Esophagus muscularis mucosa (tissue), 3 donors: Measurements from ENCODE around the gene ERBB4.

Experiments
- CTCF ChIP-seq, 3 experiments: fragments of 200-600 bp in 2 of 3; fragments of 450-650 bp in 1 of 3; sonication (generic) in 2 of 3; IDR thresholded peaks; one replicate each; pipeline ENCODE4 v1.5.1; 2017 to 2019; ENCODE audit warnings: antibody characterized with exemption in 3 of 3, mild to moderate bottlenecking in 2 of 3, moderate library complexity in 1 of 3
- POLR2A ChIP-seq: fragments of 450-650 bp; IDR thresholded peaks from one replicate; pipeline ENCODE4 v1.6.1; 2017; ENCODE audit warnings: antibody characterized with exemption, moderate library complexity, mild to moderate bottlenecking, low read depth
- POLR2AphosphoS5 ChIP-seq, 2 donors: sonication (generic); formaldehyde crosslinking; IDR thresholded peaks; one replicate each; pipeline ENCODE4 v1.6.1; 2017; ENCODE audit warnings: antibody characterized with exemption in 2 of 2

- TF ChIP-seq CTCF (IDR thresholded peaks at IDR 0.05) (no peak), POLR2A (no peak), POLR2AphosphoS5 (IDR thresholded peaks at IDR 0.05) (no peak)
These were observed 974.2 kb downstream of the ERBB4 start for GRCh38 chr2:211564441-211564840.
